Activated naive CD8-positive, alpha-beta T cell treated with anti-CD3 and anti-CD28 coated beads for 36 hours (primary cell): ENCODE measurements around the gene STT3A. TPM values are rescaled to one million over a fixed set of nuclear protein-coding genes. Genes with fewer than 3 reads are reported as not detected.

Experiments used
- DNase-seq: peaks from one replicate; pipeline ENCODE4 v3.0.0; 2021
- H3K27ac Mint-ChIP-seq: one replicate; pipeline ENCODE4 v1.8.0; 2022; ENCODE audit warnings: mild to moderate bottlenecking, moderate library complexity, mixed read lengths
- H3K27me3 Mint-ChIP-seq: one replicate; pipeline ENCODE4 v1.8.0; 2022; ENCODE audit warnings: mild to moderate bottlenecking, mixed read lengths
- H3K36me3 Mint-ChIP-seq: one replicate; pipeline ENCODE4 v1.8.0; 2021; ENCODE audit warnings: mild to moderate bottlenecking, mixed read lengths
- H3K4me1 Mint-ChIP-seq: one replicate; pipeline ENCODE4 v1.8.0; 2021; ENCODE audit warnings: mixed read lengths
- H3K4me3 Mint-ChIP-seq: one replicate; pipeline ENCODE4 v1.8.0; 2022; ENCODE audit warnings: mild to moderate bottlenecking, moderate library complexity, mixed read lengths
- H3K9me3 Mint-ChIP-seq: one replicate; pipeline ENCODE4 v1.8.0; 2022; ENCODE audit warnings: mixed read lengths
- total RNA-seq, 2 experiments: library from RNA; stranded (reverse); gene quantifications; one replicate each; pipeline ENCODE4 v1.2.3, GENCODE V29; 2021

STT3A gene
- total RNA-seq, 2 experiments from 2014 or later: 107 to 111 TPM

DNA sequence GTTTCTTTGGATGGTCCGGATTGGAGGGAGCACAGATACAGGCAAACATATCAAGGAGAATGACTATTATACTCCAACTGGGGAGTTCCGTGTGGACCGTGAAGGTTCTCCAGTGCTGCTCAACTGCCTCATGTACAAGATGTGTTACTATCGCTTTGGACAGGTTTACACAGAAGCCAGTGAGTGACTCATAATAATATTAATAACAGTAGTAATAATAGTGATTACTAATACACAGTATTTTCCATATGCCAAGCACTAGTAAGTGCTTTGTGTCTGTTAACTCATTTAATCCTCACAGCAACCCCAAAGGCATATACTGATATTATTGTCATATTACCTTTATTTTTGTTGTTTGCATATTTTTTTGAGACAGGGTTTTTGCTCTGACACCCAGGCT, 25.7 kb downstream of the STT3A start:
- Mint-ChIP-seq H3K27ac (no peak overlapping the region), H3K36me3 (peaks cover 14% of the 10 kb centered on the region), H3K9me3 (no peaks in the 10 kb centered on the region), H3K4me1 (peaks cover under 1% of the 10 kb centered on the region), H3K27me3 (no peaks in the 10 kb centered on the region), H3K4me3 (no peak overlapping the region)
- DNase-seq: no peak

GRCh38 chr11:125621995-125622394, 29.3 kb downstream of the STT3A start:
- peaks cover 12% of the 10 kb centered on the region for H3K4me1 Mint-ChIP-seq
- H3K4me3 Mint-ChIP-seq: no peak overlapping the region
- H3K27ac Mint-ChIP-seq: no peak overlapping the region
- DNase-seq: no peak
- no peaks in the 10 kb centered on the region for H3K9me3 Mint-ChIP-seq
- H3K27me3 Mint-ChIP-seq: no peaks in the 10 kb centered on the region
- H3K36me3 Mint-ChIP-seq: peaks cover 21% of the 10 kb centered on the region

- DNase-seq: no peak
- no peaks in the 10 kb centered on the region for H3K27me3 Mint-ChIP-seq
- H3K36me3 Mint-ChIP-seq: peaks cover 29% of the 10 kb centered on the region
- no peaks in the 10 kb centered on the region for H3K9me3 Mint-ChIP-seq
- H3K4me1 Mint-ChIP-seq: peaks cover 18% of the 10 kb centered on the region
- no peak overlapping the region for H3K4me3 Mint-ChIP-seq
- H3K27ac Mint-ChIP-seq: no peak overlapping the region
Observed at GRCh38 chr11:125623064-125623463, 30.4 kb downstream of the STT3A start.

GRCh38 chr11:125624756-125625213, 32.1 kb downstream of the STT3A start, which contains the start of gene CHEK1:
CHEK1 (plus strand) TSS chr11:125625163; CDS start chr11:125626769, 1,606 bp downstream.
- no peaks in the 10 kb centered on the region for H3K9me3 Mint-ChIP-seq
- H3K27me3 Mint-ChIP-seq: no peaks in the 10 kb centered on the region
- peaks cover 33% of the 10 kb centered on the region for H3K36me3 Mint-ChIP-seq

GRCh38 chr11:125625225-125625629, 32.6 kb downstream of the STT3A start:
- Mint-ChIP-seq H3K4me1 (peaks cover 18% of the 10 kb centered on the region), H3K4me3 (peak overlapping the region; percentile 90), H3K27me3 (no peaks in the 10 kb centered on the region), H3K9me3 (no peaks in the 10 kb centered on the region), H3K27ac (peak overlapping the region; percentile 95), H3K36me3 (peaks cover 34% of the 10 kb centered on the region)
- no peak for DNase-seq

More at GRCh38 chr11:125624756-125625213, 32.1 kb downstream of the STT3A start, which contains the start of gene CHEK1:
- peak within 1 kb of the TSS; percentile 90 for H3K4me3 Mint-ChIP-seq
- peak within 1 kb of the TSS; percentile 95 for H3K27ac Mint-ChIP-seq
- no peak for DNase-seq
- peaks cover 18% of the 10 kb centered on the region for H3K4me1 Mint-ChIP-seq

- peak; percentile 89 for DNase-seq
- H3K36me3 Mint-ChIP-seq: peaks cover 34% of the 10 kb centered on the region
- no peaks in the 10 kb centered on the region for H3K9me3 Mint-ChIP-seq
- H3K4me1 Mint-ChIP-seq: peaks cover 18% of the 10 kb centered on the region
- H3K4me3 Mint-ChIP-seq: peak overlapping the region; percentile 90
- H3K27me3 Mint-ChIP-seq: no peaks in the 10 kb centered on the region
- H3K27ac Mint-ChIP-seq: peak overlapping the region; percentile 95
Observed at GRCh38 chr11:125625630-125626287, 33.1 kb downstream of the STT3A start.

DNA sequence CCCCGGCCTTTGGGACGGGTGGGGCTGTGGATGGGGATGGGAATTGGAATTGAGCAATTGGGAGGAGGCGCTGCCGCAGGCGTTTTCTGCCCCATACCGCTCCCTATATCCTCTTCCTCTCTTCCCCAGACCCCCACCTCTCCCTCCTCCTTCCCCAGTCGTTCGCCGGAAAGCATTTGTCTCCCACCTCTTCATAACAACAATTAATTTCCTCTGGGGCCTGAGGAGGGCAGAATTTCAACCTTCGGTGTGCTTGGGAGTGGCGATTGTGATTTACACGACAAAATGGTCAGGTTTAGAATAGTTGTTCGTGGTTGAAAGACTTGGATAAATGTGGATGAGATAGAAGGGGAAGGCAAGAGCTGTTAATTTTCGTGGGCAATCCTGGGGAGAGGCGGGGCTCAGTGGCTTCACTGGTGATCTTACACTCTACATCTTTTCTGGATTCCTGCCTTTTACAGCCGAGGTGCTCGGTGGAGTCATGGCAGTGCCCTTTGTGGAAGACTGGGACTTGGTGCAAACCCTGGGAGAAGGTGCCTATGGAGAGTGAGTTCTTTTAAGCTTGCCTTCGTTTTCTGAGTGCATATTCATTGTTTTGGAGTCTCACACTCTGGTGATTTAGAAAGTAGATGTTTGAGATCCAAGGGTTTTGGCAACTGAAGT, 33.8 kb downstream of the STT3A start:
- Mint-ChIP-seq H3K4me1 (peaks cover 18% of the 10 kb centered on the region), H3K27ac (peak overlapping the region; percentile 95), H3K27me3 (no peaks in the 10 kb centered on the region), H3K36me3 (peaks cover 36% of the 10 kb centered on the region), H3K9me3 (no peaks in the 10 kb centered on the region), H3K4me3 (peak overlapping the region; percentile 90)
- no peak for DNase-seq

DNA sequence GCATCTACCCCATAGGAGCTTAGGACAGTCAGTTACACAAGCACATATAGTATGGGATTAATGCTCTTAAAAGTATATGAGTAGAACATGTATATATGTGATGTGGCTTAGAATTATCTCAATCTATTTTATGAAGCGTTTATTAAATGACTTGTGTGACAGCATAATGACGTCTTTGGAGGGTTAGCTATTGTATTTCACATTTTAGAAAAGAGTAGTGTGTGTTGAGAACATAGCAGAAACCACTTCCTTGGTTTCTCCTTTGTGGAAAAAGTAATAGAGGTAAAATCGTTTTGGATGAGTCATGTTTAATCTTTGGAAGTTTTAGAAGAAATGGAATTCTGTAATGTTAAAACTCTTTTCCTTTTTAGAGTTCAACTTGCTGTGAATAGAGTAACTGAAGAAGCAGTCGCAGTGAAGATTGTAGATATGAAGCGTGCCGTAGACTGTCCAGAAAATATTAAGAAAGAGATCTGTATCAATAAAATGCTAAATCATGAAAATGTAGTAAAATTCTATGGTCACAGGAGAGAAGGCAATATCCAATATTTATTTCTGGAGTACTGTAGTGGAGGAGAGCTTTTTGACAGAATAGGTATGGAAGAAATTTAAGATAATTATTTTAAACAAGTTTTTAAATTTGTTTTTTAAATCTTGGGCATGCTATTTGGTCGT, 34.7 kb downstream of the STT3A start:
- peaks cover 38% of the 10 kb centered on the region for H3K36me3 Mint-ChIP-seq
- no peak overlapping the region for H3K27ac Mint-ChIP-seq
- H3K4me1 Mint-ChIP-seq: peaks cover 18% of the 10 kb centered on the region
- no peaks in the 10 kb centered on the region for H3K27me3 Mint-ChIP-seq
- no peaks in the 10 kb centered on the region for H3K9me3 Mint-ChIP-seq
- H3K4me3 Mint-ChIP-seq: peak overlapping the region; percentile 90
- no peak for DNase-seq

DNA sequence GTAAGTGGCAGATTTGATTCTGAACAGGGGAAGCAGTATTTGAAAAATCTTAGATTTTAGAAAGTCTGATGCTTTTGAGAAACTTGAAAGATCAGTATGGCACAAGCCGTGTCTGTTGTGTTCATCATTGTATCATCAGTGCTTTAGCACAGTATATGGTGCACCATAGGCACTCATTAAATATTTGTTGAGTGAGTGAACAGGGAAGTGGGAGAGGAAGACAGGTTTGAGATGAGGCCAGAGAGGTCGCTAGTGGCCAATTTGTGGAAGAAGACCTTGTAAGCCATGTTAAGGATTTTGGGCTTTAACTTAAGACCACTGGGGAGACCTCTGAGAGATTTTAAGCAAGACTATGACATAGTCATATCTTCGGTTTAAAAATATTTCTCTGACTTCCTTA, 45.2 kb downstream of the STT3A start:
- Mint-ChIP-seq H3K4me1 (no peaks in the 10 kb centered on the region), H3K9me3 (no peaks in the 10 kb centered on the region), H3K27ac (no peak overlapping the region), H3K27me3 (no peaks in the 10 kb centered on the region), H3K36me3 (peaks cover 59% of the 10 kb centered on the region), H3K4me3 (no peak overlapping the region)
- DNase-seq: no peak

GRCh38 chr11:125638315-125638714, 45.7 kb downstream of the STT3A start:
- Mint-ChIP-seq H3K9me3 (no peaks in the 10 kb centered on the region), H3K4me1 (no peaks in the 10 kb centered on the region), H3K36me3 (peaks cover 59% of the 10 kb centered on the region), H3K4me3 (no peak overlapping the region), H3K27me3 (no peaks in the 10 kb centered on the region), H3K27ac (no peak overlapping the region)
- DNase-seq: no peak

DNA sequence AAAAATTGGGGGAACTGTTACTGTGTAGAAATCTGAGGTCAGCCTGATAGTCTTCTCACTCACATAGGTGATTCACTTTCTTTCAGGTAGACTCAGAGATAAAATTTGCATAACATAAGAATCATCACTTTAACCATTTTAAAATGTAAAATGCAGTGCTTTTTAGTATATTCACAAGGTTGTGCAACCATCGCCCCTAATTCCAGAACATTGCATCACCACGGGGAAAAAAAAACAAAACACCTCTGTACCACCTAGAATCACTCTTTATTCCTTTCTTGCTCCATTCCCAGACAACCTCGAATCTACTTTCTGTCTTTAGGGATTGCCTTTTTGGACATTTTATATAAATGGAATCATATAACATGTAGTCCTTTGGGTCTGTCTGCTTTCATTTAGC, 53.2 kb downstream of the STT3A start:
- H3K36me3 Mint-ChIP-seq: peaks cover 56% of the 10 kb centered on the region
- no peaks in the 10 kb centered on the region for H3K4me1 Mint-ChIP-seq
- H3K27ac Mint-ChIP-seq: no peak overlapping the region
- no peaks in the 10 kb centered on the region for H3K9me3 Mint-ChIP-seq
- H3K4me3 Mint-ChIP-seq: no peak overlapping the region
- DNase-seq: no peak
- no peaks in the 10 kb centered on the region for H3K27me3 Mint-ChIP-seq

DNA sequence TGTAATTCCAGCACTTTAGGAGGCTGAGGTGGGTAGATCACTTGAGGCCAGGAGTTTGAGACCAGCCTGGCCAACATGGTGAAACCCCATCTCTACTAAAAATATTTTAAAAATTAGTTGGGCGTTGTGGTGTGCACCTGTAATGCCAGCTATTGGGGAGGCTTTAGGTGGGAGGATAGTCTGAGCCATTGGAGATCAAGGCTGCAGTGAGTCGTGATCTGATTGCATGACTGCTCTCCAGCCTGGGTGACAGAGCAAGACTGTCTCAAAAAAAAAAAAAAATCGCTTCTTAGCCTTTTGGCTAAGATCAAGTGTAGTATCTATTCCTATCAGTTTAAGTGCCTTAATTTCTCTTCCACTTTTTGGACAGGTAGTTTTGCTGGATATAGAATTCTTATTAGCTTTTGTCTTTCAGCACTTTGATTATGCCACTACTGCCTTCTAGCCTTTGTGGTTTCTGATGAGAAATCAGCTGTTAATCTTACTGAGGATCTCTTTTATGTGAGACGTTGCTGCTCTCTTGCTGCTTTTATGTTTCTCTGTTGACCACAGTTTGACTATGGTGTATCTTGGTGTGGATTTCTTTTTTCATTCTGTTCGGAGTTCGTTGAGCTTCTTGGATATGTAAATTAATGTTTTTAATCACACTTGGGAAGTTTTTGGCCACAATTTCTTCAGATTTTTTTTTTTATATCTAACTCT, 57.0 kb downstream of the STT3A start:
- peaks cover 52% of the 10 kb centered on the region for H3K36me3 Mint-ChIP-seq
- H3K4me1 Mint-ChIP-seq: no peaks in the 10 kb centered on the region
- DNase-seq: no peak
- no peaks in the 10 kb centered on the region for H3K9me3 Mint-ChIP-seq
- no peak overlapping the region for H3K4me3 Mint-ChIP-seq
- H3K27ac Mint-ChIP-seq: no peak overlapping the region
- H3K27me3 Mint-ChIP-seq: no peaks in the 10 kb centered on the region

DNA sequence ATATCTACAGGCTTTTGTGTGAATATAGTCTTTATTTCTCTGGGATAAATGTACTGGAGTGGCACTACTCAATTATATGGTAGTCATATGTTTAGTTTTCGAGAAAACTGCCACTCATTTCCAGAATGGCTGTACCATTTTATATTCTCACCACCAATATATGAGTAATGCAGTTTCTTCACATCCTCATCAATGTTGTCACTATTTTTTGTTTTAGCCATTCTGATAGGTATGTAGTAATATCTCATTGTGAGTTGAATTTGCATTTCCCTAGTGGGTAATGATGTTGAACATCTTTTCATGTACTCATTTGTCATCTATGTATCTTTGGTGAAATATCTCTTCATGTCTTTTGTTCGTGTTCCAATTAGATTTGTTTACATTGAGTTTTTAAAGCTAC, 70.0 kb downstream of the STT3A start:
- H3K27me3 Mint-ChIP-seq: no peaks in the 10 kb centered on the region
- no peak overlapping the region for H3K27ac Mint-ChIP-seq
- H3K9me3 Mint-ChIP-seq: peaks cover 24% of the 10 kb centered on the region

DNA sequence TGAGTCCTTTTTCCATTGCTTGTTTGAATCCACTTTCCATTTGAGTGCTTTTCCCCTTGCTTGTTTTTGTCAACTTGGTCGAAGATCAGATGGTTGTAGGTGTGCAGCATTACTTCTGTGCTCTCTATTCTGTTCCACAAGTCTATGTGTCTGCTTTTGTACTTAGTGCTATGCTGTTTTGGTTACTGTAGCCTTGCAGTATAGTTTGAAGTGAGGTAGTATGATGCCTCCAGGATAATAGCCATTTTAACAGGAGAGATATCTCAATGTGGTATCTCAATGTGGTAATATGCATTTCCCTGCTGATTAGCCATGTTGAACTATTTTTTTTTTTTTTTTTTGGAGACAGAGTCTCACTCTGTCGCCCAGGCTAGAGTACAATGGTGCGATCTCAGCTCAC, 71.3 kb downstream of the STT3A start:
- no peak for DNase-seq
- Mint-ChIP-seq H3K27me3 (no peaks in the 10 kb centered on the region), H3K4me1 (peaks cover 3% of the 10 kb centered on the region), H3K36me3 (peaks cover 73% of the 10 kb centered on the region), H3K9me3 (peaks cover 24% of the 10 kb centered on the region), H3K27ac (no peak overlapping the region), H3K4me3 (no peak overlapping the region)

More for the DNA sequence above, 70.0 kb downstream of the STT3A start:
- no peak for DNase-seq
- H3K36me3 Mint-ChIP-seq: peaks cover 77% of the 10 kb centered on the region
- H3K4me3 Mint-ChIP-seq: no peak overlapping the region
- H3K4me1 Mint-ChIP-seq: peaks cover 3% of the 10 kb centered on the region

- DNase-seq: no peak
- Mint-ChIP-seq H3K27ac (no peak overlapping the region), H3K27me3 (no peaks in the 10 kb centered on the region), H3K9me3 (peaks cover 24% of the 10 kb centered on the region), H3K36me3 (peaks cover 79% of the 10 kb centered on the region), H3K4me3 (no peak overlapping the region), H3K4me1 (peaks cover 3% of the 10 kb centered on the region)
Observed at GRCh38 chr11:125667151-125667550, 74.5 kb downstream of the STT3A start.
